A673 (cell line): ENCODE measurements around the gene THBS3. TPM values are rescaled to one million over a fixed set of nuclear protein-coding genes. Genes with fewer than 3 reads are reported as not detected.

Experiments
- BruUV-seq: library from RNA; stranded (reverse); fragments of 400-500 nt; replicated peaks from 2 replicates; lab custom pipeline; 2021; lab: Mats Ljungman, UMichigan
- CTCF ChIA-PET: fragments of 300-600 bp; sonication (Branson Sonifier 250); formaldehyde crosslinking; loops from one replicate; lab custom pipeline; 2022; ENCODE audit warnings: antibody characterized with exemption; lab: Charles Lee
- POLR2A ChIA-PET: fragments of 300-600 bp; sonication (Branson Sonifier 250); formaldehyde crosslinking; loops from one replicate; lab custom pipeline; 2022; ENCODE audit warnings: antibody characterized with exemption; ENCODE audit not compliant: low non-redundant PET; lab: Charles Lee
- DNase-seq: peaks from one replicate; pipeline ENCODE4 v3.0.0-alpha.2; 2015; ENCODE audit warnings: low spot score
- H3K27ac ChIP-seq: fragments of 200-600 bp; sonication (generic); 2 replicates; pipeline ENCODE4 v1.5.1; 2016; ENCODE audit warnings: mixed run types, low read depth, mild to moderate bottlenecking, mixed read lengths, antibody characterized with exemption, low read length; ENCODE audit not compliant: poor library complexity, severe bottlenecking
- H3K27me3 ChIP-seq: fragments of 200-600 bp; sonication (generic); replicated peaks from 2 replicates; pipeline ENCODE4 v1.6.1; 2017; ENCODE audit warnings: mixed run types, low read depth, mild to moderate bottlenecking, mixed read lengths, antibody characterized with exemption, low read length; ENCODE audit not compliant: insufficient read depth, poor library complexity
- H3K36me3 ChIP-seq: fragments of 200-600 bp; sonication (generic); 2 replicates; pipeline ENCODE4 v1.6.1; 2016; ENCODE audit warnings: mixed run types, mild to moderate bottlenecking, mixed read lengths, antibody characterized with exemption, low read length; ENCODE audit not compliant: insufficient read depth, poor library complexity, severe bottlenecking
- H3K4me1 ChIP-seq: fragments of 200-600 bp; sonication (generic); 2 replicates; pipeline ENCODE4 v1.6.1; 2017; ENCODE audit warnings: mixed run types, mild to moderate bottlenecking, mixed read lengths, antibody characterized with exemption, low read length; ENCODE audit not compliant: insufficient read depth, poor library complexity, severe bottlenecking
- H3K4me3 ChIP-seq: fragments of 200-600 bp; sonication (generic); 2 replicates; pipeline ENCODE4 v1.5.1; 2016; ENCODE audit warnings: low read depth, mixed run types, mild to moderate bottlenecking, mixed read lengths, low read length; ENCODE audit not compliant: poor library complexity, severe bottlenecking
- H3K9me3 ChIP-seq: fragments of 200-600 bp; sonication (generic); 2 replicates; pipeline ENCODE4 v1.6.1; 2016; ENCODE audit warnings: mixed run types, low read depth, mild to moderate bottlenecking, mixed read lengths, antibody characterized with exemption, low read length; ENCODE audit not compliant: poor library complexity, severe bottlenecking
- CTCF ChIP-seq: fragments of 300-800, 200-600 bp; sonication (generic); conservative IDR thresholded peaks from 2 replicates; pipeline ENCODE4 v1.5.1; 2017; ENCODE audit warnings: low read depth, mild to moderate bottlenecking, antibody characterized with exemption, low read length, moderate library complexity, mixed read lengths
- EZH2 ChIP-seq: fragments of 200-600 bp; sonication (generic); IDR thresholded peaks from 2 replicates; pipeline ENCODE4 v1.6.1; 2017; ENCODE audit warnings: borderline replicate concordance, low read depth, mild to moderate bottlenecking, mixed read lengths, antibody characterized with exemption, low read length; ENCODE audit not compliant: poor library complexity, severe bottlenecking
- intact Hi-C: fragments of 100-400 bp; cut with micrococcal nuclease; formaldehyde crosslinking; loops from one replicate; pipeline ENCODE4 v1.10.0; 2022; ENCODE audit not compliant: unreplicated experiment
- total RNA-seq: library from RNA; stranded (reverse); gene quantifications from 2 replicates; pipeline ENCODE4 v1.2.3, GENCODE V29; 2021

Gene THBS3
- total RNA-seq, 1 experiment from 2014 or later: 23.2 TPM

DNA sequence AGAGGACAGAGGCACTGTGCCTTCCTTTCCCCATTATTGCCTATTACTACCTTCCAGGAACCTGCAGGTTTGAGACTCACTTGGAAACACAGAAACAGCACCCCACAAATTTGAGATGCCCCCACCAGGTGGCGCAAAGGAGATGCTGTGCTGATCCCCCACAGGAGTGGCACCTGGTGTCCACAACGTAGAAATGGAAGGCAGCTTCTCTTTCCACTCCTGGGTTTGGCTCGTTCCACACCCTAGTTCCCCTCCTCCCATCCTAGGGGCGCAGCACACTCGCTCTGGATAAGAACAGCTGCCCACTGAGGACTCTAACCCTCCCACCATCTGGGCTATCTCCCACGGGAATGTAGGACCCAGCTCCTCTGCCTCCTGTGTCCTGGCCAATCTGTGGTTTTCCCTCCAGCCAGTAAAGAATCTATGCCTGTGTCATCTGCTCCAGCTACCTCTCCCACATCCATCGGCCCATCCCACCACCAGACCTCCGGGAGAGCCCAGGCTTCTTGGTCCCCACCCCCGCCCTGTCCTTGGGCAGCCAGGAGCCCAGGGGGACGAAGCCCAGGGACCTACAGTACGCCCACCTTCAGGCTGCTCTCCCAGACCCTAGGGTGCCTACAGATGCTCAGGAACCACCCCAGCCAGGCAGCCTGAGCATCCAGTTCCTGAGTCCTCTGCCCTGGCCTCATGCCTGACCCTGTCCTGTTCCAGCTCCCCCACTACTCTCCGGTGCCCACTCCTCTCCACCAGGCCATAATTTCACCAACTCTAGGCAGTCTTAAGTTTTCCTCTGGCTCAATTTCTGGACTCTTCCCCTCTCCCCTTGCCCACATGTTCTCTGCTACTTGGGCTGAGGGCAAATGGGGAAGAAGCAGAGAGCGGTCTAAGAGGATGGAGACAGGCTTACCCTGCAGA lies 549 bp downstream of the THBS3 start:
- Histone ChIP-seq H3K36me3 (no peaks in the 10 kb centered on the region), H3K27me3 (no peaks in the 10 kb centered on the region), H3K9me3 (no peaks in the 10 kb centered on the region), H3K4me1 (peaks cover 16% of the 10 kb centered on the region), H3K4me3 (peak overlapping the region; percentile 95), H3K27ac (peak overlapping the region; percentile 93)
- intact Hi-C loops: loop anchor here (5.0 to 10.0 kb wide), 3 partner anchors 35 to 388 kb away; partner anchors contain the start of gene RUSC1
- peak; percentile 90 for TF ChIP-seq CTCF
- no peak for TF ChIP-seq EZH2
- BruUV-seq: no TSS peak
- CTCF ChIA-PET: interaction anchor here (0.9 to 1.2 kb wide), 6 partner anchors 13 to 117 kb away, joined by 3 to 15 read pairs (median 4); a partner anchor contains a TSS
- POLR2A ChIA-PET: no interaction called here
- DNase-seq: peak; percentile 90

DNA sequence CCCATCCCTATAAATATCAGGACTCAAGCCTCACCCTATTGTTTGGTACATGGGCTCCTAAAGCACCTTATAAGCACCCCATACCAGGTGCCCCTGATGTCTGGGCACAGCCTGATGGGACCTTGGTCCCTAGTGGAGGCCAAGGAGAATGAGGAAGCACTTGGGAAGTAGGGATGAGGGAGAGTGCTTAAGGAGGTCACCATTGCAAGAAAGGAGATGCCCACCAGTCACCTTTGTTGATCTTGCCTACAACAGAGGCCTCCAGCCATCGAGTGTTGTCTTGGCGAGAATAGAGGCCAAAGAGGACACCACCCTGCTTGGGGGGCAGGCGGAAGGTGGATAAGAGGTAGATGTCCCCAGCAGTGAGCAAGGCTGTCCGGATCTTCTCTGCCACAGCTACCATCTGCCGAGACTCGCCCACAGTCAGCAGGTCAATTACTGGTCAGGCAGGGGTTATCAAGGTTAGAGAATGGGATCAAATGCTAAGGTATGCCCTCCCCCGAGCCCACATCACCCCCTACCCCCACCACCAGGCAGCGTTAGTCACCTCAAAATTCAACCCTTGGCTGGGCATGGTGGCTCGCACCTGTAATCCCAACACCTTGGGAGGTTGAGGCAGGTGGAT lies 1.6 kb downstream of the THBS3 start:
- intact Hi-C loops: loop anchor here (5.0 to 10.0 kb wide), 3 partner anchors 36 to 389 kb away; partner anchors contain the start of gene RUSC1
- no peak for TF ChIP-seq EZH2
- TF ChIP-seq CTCF: no peak
- H3K4me3 ChIP-seq: no peak overlapping the region
- ChIA-PET CTCF (no interaction called here), POLR2A (no interaction called here)
- H3K4me1 ChIP-seq: peaks cover 16% of the 10 kb centered on the region
- H3K9me3 ChIP-seq: no peaks in the 10 kb centered on the region
- H3K36me3 ChIP-seq: no peaks in the 10 kb centered on the region
- DNase-seq: no peak
- H3K27ac ChIP-seq: no peak overlapping the region
- no TSS peak for BruUV-seq
- H3K27me3 ChIP-seq: no peaks in the 10 kb centered on the region

DNA sequence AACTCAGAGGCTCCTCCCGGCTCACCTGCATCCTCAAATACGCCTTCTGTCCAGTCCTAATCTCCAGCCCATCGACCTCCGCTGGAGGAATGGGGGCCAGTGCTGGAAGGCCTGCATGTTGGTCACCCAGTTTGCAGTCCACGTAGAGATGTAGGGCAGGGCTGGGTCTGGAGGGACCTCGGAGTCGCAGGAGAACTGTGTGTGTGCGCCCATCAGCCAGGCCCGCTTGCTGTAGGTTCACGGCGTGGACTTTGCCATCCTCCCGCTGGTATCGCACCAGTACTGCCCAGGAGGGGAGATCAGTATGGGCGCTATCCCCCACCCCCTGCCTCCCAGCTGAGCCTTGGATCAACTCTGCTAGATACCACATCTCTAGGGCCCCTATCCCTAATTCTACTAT lies 2.7 kb downstream of the THBS3 start:
- no peak overlapping the region for H3K27ac ChIP-seq
- H3K9me3 ChIP-seq: no peaks in the 10 kb centered on the region
- no TSS peak for BruUV-seq
- H3K27me3 ChIP-seq: no peaks in the 10 kb centered on the region
- H3K4me3 ChIP-seq: no peak overlapping the region
- POLR2A ChIA-PET: no interaction called here
- intact Hi-C loops: loop anchor here (5.0 to 10.0 kb wide), 3 partner anchors 37 to 390 kb away; partner anchors contain the start of gene RUSC1
- TF ChIP-seq EZH2 (no peak), CTCF (no peak)
- peaks cover 16% of the 10 kb centered on the region for H3K4me1 ChIP-seq
- CTCF ChIA-PET: no interaction called here
- no peak for DNase-seq
- H3K36me3 ChIP-seq: no peaks in the 10 kb centered on the region
